Measurements from ENCODE around the gene OTUD7B.

Gene OTUD7B

DNA sequence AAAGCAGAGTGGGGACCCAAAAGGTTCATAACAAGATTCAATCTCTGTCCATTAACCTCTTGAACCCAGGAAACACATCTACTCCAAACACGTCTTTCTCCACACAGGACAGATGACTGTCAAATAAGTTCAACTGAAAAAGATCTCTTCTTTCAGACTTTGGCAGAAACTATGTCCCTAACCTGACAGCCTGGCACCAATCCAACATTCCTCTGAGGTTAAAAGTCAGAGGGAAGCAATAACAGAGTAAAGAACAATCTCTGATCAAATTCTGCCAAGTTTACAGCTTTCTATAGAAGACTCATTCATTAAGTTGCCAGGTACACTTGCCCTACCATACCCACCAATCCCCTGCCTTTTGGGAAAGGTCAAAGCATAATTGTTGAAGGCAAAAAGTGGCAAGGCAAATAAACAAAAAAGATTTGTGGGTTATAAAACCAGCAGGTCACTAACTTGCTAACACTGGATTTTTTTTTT lies 31.9 kb downstream of the OTUD7B start (continued):
- TF ChIP-seq TRIM28 (IDR thresholded peaks at IDR 0.05; ENCODE audit: borderline replicate concordance, low read length) = no peak
- no peak for TF ChIP-seq ZFP37 (tag by site-specific recombination; IDR thresholded peaks at IDR 0.05)
- no peak for TF ChIP-seq ZNF146 (tag by site-specific recombination; IDR thresholded peaks at IDR 0.05)
- TF ChIP-seq ZNF521 (tag by site-specific recombination; IDR thresholded peaks at IDR 0.05) = no peak
- TF ChIP-seq, protein P1, sequence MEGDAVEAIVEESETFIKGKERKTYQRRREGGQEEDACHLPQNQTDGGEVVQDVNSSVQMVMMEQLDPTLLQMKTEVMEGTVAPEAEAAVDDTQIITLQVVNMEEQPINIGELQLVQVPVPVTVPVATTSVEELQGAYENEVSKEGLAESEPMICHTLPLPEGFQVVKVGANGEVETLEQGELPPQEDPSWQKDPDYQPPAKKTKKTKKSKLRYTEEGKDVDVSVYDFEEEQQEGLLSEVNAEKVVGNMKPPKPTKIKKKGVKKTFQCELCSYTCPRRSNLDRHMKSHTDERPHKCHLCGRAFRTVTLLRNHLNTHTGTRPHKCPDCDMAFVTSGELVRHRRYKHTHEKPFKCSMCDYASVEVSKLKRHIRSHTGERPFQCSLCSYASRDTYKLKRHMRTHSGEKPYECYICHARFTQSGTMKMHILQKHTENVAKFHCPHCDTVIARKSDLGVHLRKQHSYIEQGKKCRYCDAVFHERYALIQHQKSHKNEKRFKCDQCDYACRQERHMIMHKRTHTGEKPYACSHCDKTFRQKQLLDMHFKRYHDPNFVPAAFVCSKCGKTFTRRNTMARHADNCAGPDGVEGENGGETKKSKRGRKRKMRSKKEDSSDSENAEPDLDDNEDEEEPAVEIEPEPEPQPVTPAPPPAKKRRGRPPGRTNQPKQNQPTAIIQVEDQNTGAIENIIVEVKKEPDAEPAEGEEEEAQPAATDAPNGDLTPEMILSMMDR (tag by site-specific recombination; IDR thresholded peaks at IDR 0.05) = no peak
- TF ChIP-seq ZNF701 (tag by site-specific recombination; IDR thresholded peaks at IDR 0.05) = no peak
- no peak for TF ChIP-seq YY1 (tag by site-specific recombination; IDR thresholded peaks at IDR 0.05)
- TF ChIP-seq ZNF324 (tag by site-specific recombination; IDR thresholded peaks at IDR 0.05) = no peak
- TF ChIP-seq ZNF530 (tag by site-specific recombination; IDR thresholded peaks at IDR 0.05; ENCODE audit: low read depth) = no peak
- TF ChIP-seq, protein P2, sequence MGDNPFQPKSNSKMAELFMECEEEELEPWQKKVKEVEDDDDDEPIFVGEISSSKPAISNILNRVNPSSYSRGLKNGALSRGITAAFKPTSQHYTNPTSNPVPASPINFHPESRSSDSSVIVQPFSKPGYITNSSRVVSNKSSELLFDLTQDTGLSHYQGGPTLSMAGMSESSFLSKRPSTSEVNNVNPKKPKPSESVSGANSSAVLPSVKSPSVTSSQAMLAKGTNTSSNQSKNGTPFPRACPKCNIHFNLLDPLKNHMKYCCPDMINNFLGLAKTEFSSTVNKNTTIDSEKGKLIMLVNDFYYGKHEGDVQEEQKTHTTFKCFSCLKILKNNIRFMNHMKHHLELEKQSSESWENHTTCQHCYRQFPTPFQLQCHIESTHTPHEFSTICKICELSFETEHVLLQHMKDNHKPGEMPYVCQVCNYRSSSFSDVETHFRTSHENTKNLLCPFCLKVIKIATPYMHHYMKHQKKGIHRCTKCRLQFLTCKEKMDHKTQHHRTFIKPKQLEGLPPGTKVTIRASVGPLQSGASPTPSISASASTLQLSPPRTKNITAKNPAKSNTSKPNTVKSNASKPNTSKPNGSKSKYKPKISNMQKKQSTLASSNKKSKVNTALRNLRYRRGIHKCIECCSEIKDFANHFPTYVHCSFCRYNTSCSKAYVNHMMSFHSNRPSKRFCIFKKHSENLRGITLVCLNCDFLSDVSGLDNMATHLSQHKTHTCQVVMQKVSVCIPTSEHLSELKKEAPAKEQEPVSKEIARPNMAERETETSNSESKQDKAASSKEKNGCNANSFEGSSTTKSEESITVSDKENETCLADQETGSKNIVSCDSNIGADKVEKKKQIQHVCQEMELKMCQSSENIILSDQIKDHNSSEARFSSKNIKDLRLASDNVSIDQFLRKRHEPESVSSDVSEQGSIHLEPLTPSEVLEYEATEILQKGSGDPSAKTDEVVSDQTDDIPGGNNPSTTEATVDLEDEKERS (tag by site-specific recombination; IDR thresholded peaks at IDR 0.05) = no peak
- no peak for TF ChIP-seq ZNF561 (tag by site-specific recombination; IDR thresholded peaks at IDR 0.05; ENCODE audit: borderline replicate concordance)
- no peak for TF ChIP-seq ZSCAN16 (tag by site-specific recombination; IDR thresholded peaks at IDR 0.05)
- TF ChIP-seq IKZF3 (tag by site-specific recombination; IDR thresholded peaks at IDR 0.05) = 0 out of 2 replicates have a peak, but pooled peaks have one; percentile 63
- TF ChIP-seq ZNF596 (tag by site-specific recombination; IDR thresholded peaks at IDR 0.05) = no peak
- peak; percentile 37; the same call in 1 of the 2 replicates for TF ChIP-seq SP7 (tag by site-specific recombination; IDR thresholded peaks at IDR 0.05)
- no peak for TF ChIP-seq ZNF473 (tag by site-specific recombination; IDR thresholded peaks at IDR 0.05)
- no peak for TF ChIP-seq MYNN (tag by site-specific recombination; IDR thresholded peaks at IDR 0.05; ENCODE audit: borderline replicate concordance)
- TF ChIP-seq ZNF266 (tag by site-specific recombination; IDR thresholded peaks at IDR 0.05; ENCODE audit: low read depth) = no peak
- no peak for TF ChIP-seq ZNF157 (tag by site-specific recombination; IDR thresholded peaks at IDR 0.05)

DNA sequence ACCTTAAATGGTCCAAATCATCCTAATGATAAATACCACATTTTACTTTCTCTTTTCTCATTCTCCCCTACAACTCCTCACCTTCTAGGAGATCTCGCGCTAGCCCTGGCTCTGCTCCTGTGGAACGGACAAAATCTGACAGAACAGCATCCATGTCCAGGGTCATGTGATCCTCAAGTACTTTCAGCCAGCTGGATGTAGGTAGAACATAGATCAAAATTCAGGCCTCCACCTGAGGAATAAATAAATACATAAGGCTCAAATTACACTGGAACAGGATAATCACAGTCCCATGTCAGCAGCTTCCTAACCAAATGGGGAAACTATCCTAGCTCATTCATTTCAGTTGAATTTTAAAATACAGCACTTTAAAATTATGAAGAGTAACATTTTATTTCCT lies 33.2 kb downstream of the OTUD7B start:
- no peak overlapping the region for H3K27ac ChIP-seq (ENCODE audit: extremely low read depth, low read depth, low read length)
- CTCF ChIA-PET = interaction anchor here (1.0 kb wide), 1 partner anchor 18 kb away, joined by 3 read pairs; no protein-coding TSS in a partner anchor
- POLR2A ChIA-PET = no interaction called here
- no peak for TF ChIP-seq ZNF140 (tag by site-specific recombination; IDR thresholded peaks at IDR 0.05)
- no peak for TF ChIP-seq ZNF548 (tag by site-specific recombination; IDR thresholded peaks at IDR 0.05)
- no peak for TF ChIP-seq PRDM1 (tag by site-specific recombination; IDR thresholded peaks at IDR 0.05)
- TF ChIP-seq, protein P3, sequence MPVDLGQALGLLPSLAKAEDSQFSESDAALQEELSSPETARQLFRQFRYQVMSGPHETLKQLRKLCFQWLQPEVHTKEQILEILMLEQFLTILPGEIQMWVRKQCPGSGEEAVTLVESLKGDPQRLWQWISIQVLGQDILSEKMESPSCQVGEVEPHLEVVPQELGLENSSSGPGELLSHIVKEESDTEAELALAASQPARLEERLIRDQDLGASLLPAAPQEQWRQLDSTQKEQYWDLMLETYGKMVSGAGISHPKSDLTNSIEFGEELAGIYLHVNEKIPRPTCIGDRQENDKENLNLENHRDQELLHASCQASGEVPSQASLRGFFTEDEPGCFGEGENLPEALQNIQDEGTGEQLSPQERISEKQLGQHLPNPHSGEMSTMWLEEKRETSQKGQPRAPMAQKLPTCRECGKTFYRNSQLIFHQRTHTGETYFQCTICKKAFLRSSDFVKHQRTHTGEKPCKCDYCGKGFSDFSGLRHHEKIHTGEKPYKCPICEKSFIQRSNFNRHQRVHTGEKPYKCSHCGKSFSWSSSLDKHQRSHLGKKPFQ (tag by site-specific recombination; IDR thresholded peaks at IDR 0.05) = no peak
- TF ChIP-seq OVOL3 (tag by site-specific recombination; IDR thresholded peaks at IDR 0.05) = no peak
- TF ChIP-seq, protein P4, sequence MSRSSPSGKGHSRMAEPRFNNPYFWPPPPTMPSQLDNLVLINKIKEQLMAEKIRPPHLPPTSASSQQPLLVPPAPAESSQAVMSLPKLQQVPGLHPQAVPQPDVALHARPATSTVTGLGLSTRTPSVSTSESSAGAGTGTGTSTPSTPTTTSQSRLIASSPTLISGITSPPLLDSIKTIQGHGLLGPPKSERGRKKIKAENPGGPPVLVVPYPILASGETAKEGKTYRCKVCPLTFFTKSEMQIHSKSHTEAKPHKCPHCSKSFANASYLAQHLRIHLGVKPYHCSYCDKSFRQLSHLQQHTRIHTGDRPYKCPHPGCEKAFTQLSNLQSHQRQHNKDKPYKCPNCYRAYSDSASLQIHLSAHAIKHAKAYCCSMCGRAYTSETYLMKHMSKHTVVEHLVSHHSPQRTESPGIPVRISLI (tag by site-specific recombination; IDR thresholded peaks at IDR 0.05) = no peak
- no peak for TF ChIP-seq ZNF394 (tag by site-specific recombination; IDR thresholded peaks at IDR 0.05; ENCODE audit: borderline replicate concordance)
- TF ChIP-seq ZNF324 (tag by site-specific recombination; IDR thresholded peaks at IDR 0.05) = no peak
- TF ChIP-seq, protein P5, sequence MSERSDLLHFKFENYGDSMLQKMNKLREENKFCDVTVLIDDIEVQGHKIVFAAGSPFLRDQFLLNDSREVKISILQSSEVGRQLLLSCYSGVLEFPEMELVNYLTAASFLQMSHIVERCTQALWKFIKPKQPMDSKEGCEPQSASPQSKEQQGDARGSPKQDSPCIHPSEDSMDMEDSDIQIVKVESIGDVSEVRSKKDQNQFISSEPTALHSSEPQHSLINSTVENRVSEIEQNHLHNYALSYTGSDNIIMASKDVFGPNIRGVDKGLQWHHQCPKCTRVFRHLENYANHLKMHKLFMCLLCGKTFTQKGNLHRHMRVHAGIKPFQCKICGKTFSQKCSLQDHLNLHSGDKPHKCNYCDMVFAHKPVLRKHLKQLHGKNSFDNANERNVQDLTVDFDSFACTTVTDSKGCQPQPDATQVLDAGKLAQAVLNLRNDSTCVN (tag by site-specific recombination; optimal IDR thresholded peaks at IDR 0.05) = no peak
- TF ChIP-seq ZBTB1 (tag by site-specific recombination; IDR thresholded peaks at IDR 0.05) = no peak
- TF ChIP-seq, protein P6, sequence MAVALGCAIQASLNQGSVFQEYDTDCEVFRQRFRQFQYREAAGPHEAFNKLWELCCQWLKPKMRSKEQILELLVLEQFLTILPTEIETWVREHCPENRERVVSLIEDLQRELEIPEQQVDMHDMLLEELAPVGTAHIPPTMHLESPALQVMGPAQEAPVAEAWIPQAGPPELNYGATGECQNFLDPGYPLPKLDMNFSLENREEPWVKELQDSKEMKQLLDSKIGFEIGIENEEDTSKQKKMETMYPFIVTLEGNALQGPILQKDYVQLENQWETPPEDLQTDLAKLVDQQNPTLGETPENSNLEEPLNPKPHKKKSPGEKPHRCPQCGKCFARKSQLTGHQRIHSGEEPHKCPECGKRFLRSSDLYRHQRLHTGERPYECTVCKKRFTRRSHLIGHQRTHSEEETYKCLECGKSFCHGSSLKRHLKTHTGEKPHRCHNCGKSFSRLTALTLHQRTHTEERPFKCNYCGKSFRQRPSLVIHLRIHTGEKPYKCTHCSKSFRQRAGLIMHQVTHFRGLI (tag by site-specific recombination; IDR thresholded peaks at IDR 0.05) = no peak
- no peak for TF ChIP-seq TRIM28 (IDR thresholded peaks at IDR 0.05; ENCODE audit: borderline replicate concordance, low read length)

More for the DNA sequence above, 33.2 kb downstream of the OTUD7B start:
- Histone ChIP-seq H3K9me3 (ENCODE audit: control insufficient read depth, insufficient read depth, low read depth, low read length) (no peaks in the 10 kb centered on the region), H3K36me3 (ENCODE audit: control insufficient read depth in 2 of 2, insufficient read depth in 1 of 2, low read length in 2 of 2) (peaks cover 21 to 42% of the 10 kb centered on the region in 2 experiments), H3K4me1 (ENCODE audit: control insufficient read depth, insufficient read depth, low read length) (peaks cover 20% of the 10 kb centered on the region), H3K4me3 (ENCODE audit: low read depth, low read length) (no peak overlapping the region)
